Left forelimb (tissue), 1 donor: Measurements from ENCODE around the gene ALDH1B1.

Experiments used
- DNase-seq: peaks from one replicate; pipeline ENCODE4 v3.0.0-alpha.2; 2018; ENCODE audit warnings: low spot score

Gene ALDH1B1

DNA sequence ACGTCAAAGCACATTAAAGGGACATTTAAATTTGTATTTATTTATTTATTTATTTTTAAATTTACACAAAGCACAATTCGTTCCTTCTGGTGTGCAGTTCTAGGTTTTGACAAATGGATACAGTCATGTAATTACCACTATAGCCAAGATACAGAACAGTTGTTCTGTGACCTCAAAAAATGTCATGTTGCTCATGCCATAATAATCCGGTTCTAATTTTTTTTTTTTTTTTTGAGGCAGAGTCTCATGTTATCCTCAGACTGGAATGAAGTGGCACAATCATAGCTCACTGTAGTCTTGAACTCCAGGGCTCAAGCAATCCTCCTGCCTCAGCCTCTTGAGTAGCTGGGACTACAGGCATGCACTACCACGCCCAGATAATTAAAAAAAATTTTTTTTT is 24.0 kb downstream of the ALDH1B1 start:
- no peak for DNase-seq

DNA sequence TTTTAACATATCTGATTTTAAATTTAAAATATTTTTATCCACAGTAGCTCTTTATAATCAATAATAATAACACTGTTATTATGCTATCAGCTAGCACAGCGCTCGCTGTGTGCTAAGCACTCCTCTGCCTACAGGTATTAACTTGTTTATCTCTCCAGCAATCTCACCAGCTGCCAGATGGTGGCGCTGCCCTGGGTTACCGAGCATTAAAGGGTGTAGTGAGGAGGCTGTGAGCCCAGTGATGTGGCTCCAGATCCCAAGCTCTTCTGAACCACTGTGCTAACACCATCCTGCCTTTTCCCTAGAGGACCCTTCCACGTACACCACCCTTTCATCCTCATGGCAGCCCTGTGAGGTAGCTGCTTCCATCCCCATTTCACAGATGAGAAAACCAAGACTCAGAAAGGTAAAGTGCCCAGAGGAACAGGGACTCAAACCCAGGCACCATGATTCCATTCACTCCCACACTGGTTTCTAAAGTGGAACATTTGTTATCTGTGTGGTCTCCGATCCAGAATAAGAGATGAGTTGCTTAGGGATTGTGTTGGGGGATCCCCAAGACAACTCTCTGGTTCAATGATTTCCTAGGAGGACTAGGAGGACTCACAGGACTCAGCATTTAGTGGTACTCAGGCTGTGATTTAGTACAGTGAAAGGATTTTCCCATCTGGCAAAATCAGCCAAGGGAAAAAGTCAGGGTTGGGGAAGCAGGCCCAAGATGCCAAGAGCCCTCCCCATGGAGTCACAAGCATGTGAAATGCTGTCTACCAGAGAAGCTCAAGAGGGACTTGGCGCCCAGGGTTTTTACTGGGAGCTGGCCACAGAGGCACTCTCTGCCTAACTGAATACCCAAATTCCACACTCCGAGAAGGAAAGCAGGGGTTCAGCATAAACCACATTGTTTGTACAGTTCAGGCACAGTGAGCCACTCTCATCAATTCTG is 24.8 kb downstream of the ALDH1B1 start:
- no peak for DNase-seq

DNA sequence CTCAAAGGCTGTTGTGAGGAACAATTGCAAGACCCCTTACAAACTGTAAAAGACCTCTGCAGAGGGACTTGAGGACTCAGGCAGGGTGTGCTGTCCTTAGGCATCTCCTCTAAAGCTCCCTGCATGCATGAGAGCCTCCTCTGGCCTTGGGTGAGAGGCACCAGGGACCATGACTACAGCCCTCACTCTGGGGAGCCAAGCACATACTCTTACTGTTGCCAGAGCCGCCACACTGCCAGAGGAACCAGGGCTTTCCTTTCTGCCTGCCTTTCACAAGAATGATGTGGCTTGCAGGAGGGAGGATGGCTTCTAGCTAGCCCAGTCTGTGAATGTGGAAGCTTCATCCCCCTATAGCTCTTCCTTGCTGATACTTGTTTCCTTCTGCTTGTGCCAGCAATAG is 25.9 kb downstream of the ALDH1B1 start:
- DNase-seq: no peak

DNA sequence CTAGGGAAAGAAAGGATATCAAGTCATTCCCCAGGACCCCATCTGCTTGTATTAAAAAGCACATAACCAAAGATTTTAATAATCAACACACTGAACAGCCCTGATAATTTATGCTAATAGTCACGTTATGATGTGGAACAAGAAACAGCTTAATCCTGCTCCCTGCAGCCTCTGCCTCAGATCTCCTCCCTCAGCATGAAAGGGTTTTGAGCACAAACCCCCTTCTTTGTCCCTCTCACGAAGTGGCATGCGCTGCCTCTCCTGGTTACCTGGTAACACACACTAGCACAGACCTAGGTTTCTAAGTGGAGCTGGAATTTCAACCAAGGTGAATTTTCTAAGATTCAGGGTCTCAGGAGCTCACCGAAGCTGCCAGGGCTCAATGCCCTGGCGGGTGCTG is 26.7 kb downstream of the ALDH1B1 start:
- no peak for DNase-seq

DNA sequence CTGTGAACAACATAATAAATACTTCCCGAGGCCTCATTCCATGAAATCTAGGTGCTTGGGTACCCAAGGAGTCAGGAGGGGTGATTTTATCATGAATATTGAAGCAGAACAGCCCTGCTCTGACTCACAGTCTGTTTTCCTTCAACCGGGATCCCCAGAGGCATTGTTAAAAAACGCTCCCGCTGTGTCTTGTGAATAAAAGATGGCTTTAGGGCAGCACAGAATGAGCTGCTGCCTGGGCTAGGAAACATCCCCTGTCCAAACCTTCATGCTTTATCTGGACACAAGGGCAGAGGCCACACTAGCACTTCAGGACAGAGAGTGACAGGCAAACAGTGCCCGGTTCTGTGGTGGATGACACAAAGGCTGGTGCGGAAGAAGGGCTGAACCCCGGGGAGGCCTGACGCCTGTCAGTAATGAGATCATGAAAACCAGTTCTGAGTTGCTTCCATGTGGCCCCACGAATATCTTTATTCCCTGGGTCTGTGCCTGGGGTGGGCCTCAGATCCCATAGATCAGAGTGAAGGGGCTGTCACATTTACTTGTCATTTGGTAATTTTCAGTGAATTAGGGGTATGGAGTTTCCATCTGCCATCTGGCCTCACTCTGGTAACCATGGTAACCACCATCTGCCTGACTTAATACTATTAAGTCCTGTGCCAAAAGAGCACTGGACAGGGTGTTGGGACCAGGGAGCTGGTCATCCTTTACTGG is 29.2 kb downstream of the ALDH1B1 start:
- DNase-seq: no peak

DNA sequence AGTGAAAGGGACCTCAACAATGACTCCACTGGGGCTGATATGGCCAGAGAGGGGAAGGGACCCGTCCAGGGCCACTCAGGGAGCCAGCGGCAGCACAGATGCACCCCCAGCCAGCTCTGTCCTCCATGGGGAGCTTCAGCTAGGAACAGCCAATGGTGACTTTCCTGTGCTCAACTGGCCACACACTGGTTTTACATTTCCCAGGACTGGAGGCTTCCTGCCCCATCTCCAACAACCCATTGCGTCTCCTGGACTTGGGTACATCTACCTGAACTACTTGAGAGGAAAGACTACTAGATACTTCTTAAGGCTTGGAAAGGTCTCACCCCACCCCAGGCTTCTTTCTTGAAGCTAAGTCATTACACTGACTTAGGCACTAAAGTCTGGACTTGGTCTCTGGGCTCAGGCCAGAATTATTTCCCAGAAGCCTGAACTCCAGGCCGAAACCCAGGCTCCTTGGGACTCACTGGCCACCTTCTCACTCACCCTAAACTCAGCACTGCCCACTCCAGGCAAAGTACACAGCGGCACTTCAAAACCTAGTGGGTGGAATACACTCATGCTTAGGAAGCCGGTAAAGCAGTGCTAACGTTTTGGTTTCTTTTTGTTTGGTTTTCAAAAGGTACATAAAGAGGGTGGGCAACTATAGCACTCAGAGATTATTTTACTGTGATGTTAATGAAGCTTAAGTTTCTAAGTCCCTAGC is 30.2 kb downstream of the ALDH1B1 start:
- DNase-seq: no peak

DNA sequence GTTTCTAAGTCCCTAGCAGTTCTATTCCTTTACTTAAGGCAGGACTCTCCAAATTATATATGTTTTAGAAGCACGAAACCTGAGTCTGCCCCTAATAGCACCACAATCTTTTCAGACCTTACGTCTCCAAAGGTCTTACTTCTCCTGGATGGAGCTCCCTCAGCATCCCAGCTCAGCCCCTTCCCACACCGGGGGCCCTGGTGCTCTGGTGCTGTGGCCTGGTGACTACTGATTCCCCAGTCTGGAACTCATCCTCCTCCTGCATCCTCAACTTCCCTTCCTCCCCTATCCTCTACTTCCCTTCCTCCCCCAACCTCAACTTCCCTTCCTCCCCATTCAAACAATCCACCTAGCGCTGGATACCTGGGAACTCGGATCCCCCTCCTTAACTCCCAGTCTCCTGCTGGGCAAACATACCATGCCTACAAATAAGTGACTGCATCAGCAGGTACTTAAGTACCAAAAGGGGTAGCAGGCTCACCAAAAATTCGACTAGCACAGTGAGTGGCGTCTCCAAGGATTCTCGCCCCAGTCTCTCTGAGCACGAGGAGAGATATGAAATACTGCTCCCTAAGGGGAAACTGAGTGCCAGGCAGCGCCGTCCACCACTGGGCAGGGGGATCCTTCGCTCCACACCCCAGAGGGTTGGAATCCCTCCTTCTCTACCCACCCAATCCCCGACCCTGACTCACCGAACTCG is 30.9 kb downstream of the ALDH1B1 start:
- DNase-seq: no peak

DNA sequence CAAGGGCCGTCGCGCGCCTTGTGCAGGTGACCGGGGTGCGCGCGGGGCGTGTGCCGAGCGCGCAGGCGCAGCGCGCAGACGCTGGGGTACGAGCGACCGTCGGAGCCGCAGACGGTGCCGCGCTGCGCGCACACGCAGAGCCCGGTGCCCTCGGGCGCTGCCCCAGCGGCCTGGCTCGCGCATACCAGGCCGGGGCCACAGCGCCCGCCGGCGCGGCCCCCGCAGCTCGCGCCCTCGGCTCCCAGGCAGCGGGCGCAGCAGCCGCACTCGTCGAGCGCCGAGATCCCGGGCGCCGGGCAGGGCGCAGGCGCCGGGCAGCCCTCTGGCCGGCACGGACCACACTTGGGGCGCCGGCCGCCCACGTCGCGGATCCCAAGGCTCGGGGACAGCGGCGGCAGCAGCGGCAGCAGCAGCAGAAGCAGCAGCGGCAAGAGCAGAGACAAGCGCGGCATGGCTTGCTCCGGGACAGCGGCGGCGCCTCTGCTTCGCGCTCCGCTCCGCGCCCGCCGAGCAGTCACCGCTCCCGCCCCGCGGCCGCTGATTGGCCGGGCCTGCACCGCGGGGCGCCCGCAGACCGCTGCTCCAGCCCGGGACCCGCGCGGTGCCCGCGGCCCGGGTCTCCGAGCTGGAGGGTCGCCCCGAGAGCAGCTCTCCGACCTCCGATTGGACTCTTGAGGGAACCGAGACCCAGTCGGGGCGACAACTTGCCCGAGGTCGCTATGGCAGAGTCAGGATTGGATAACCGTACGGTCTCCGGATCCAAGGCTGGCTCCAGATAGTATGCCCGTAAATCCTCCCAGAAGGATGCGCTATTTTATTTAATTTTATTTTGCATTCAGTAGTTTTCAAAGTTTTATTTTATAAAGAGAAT is 31.7 kb downstream of the ALDH1B1 start, which contains the start of gene IGFBPL1:
Gene IGFBPL1, minus strand, starts transcription at position 482 of the 871 bp plus-strand sequence. Its CDS starts 30 bp downstream, at position 452.
- DNase-seq: no peak

DNA sequence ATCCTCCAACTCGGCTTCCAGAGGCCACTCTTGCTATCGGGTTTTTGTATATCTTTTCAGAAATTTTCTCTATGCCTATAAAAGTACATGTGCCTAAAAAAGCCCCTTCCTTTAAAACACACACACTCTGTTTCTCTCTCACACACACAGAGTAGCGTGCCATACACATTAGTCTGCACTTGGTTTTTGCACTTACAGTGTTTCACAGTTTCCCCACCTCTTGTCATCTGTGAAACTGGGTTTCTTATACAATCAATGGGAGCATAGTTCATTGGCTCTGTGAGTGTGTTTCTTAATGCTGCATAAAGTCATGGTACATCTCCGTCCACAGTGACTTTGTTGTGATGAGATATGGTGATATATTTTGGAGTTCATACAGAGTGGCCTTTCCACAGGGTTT is 32.4 kb downstream of the ALDH1B1 start:
- DNase-seq: no peak

DNA sequence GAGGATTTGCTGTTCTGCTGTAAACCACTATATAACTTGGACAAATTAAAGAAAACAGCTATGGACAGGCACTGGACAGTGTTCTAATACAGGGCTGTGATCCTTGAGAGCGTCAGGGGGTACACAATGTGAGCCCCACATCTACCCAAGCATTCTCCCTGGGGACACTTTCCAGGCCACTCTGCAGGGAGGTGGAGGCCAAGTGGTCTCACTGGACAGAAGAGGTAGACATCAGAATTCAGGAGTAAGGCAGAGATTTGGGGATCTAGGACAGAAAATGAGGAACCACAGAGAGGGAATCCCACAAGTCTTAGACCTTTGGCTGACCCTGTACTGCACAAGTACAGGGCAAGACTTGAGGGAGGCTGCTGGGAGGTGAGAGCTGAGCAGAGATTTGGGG is 35.6 kb downstream of the ALDH1B1 start:
- DNase-seq: no peak

DNA sequence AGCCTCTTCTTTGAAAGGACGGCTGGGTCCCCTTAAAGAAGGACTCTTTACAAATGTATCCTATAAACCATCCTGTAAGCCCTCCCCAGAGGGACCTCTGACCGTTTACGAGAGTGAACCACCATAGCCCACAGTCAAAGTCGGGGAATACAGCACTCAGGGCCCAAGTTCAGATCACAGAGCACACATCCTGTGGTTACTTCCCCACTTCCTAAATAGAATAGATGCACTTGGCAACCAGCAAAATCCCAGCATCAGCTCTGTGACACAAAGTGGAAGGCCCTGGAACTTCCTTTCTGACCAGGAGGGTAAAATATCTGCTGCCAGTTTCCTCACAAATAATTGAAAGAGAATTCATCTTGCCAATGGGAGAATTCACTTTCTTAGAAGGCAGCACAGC is 38.6 kb downstream of the ALDH1B1 start:
- no peak for DNase-seq

DNA sequence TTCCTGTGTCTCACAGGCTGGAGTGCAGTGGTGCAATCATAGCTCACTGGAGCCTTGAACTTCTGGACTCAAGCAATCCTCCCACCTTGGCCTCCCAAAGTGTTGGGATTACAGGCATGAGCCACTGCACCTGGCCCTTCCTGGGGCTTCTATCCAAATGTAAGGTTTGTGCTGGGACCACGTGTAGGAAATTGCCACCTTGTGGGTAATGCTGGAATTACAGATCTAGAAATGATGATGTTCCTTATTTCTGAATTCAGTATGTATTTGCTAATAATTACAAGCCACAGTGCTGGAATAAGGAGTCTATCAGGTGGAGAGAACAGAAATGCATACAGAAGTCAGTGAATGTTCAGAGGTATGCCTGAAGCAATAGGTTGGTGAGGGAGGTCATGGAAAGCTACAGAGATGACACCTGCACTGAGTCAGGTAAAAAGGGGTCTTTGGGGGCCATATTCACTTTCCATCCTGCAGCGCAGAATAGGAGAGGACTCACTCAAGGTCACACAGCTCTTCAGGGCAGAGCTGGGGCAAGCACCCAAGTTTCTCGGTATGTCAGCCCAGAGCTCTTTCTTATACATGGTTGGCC is 40.5 kb downstream of the ALDH1B1 start:
- DNase-seq: no peak

DNA sequence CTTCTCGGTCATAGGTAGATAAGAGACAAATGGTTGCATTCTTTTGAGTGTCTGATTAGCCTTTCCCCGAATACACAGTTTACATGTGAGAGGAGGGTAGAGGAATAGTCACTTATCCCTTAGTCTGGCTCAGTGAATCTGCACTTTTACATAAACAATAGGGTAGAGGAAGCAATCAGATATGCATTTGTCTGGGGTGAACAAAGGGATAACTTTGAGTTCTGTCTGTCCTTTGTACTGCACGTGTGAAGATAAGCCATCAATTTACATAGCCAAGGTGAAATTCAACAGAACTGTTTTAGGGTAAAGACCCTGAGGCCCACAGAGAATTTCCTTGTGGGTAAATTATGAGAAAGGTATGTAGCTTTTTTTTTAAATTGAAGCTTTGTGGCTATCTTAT is 41.9 kb downstream of the ALDH1B1 start:
- no peak for DNase-seq

DNA sequence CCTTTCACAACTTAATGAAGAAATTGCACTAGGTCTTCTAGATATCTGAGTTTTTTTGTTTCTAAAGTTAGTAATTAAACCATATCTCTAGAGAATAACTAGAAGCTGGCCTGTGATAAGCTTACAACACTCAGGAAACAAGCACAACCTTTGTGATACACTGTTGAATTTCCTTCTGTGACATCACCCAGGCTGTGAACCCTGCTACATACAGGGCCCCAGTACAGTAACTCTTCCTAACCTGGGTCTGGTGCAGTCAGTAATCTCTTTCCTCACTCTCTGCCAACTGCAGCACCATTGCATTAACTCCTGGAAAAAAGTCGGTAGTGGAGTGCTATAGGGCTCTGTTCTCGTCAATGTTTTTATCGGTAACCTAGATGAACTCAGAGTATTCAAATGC is 42.4 kb downstream of the ALDH1B1 start:
- no peak for DNase-seq

DNA sequence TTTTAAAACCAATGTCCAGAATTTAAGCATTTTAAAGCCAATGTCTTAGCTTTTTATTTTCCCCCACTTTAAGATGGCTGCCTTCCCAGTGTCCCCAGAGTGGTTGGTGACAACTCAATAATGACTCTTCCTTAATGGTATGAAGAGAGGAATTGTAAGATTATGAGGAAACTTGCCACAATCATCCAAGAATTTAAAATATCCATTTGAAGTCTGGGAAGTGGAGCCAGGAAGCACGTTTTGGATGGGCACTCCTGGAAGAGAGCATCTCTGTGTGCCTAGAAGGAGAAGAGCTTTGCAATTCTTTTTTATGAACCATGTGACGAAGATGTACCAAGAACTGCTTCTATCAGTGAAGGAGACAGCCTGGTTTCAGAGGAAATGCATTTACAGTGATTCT is 43.0 kb downstream of the ALDH1B1 start:
- DNase-seq: no peak

DNA sequence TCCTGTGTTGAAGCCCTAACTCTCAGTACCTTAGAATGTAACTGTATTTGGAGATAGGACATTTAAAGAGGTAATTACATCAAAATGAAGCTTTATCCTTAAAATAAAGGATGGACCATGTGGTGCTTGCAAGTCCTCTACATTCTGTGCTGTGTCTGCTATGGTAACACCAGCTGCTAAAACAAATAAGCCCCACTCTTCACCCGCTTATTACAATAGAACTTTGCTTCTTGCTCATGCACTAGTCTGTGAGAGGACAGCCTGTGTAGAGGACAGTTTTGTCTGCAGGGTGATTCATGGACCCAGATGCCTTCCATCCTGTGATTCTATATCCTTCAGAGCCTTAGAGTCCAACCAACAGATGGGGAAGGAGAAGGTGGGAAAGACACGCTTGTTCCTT is 44.2 kb downstream of the ALDH1B1 start:
- DNase-seq: peak; percentile 20

DNA sequence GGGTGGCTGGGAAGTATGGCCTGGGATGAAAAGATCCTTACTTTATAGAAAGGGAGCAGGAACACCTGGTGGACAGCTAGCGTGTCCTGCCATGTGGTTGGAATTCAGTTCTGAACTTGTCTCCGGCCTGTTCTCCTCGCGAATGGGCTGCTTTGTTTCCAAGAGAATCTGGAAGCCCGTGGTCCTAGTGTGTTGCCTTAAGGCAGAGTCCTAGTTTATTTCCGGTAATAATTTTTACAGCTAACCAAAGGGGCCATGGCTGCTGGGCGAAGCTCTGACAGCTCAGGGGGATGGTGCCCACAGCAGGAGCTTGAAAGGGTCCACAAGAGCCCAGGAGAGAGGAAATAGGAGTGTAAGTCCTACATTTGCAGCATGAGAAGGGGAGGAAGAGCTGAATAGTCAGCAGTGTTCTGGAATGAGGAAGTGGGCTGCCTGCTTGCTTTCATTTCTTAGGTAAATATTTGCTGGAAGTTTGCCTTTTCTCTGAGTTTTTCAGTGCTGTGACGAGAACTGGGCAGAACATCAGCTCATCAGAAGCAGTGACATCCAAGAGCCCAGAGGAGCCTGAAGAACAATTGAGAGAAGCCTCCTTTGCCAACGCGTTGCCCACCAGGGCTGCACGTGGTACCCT is 44.8 kb downstream of the ALDH1B1 start:
- DNase-seq: no peak

DNA sequence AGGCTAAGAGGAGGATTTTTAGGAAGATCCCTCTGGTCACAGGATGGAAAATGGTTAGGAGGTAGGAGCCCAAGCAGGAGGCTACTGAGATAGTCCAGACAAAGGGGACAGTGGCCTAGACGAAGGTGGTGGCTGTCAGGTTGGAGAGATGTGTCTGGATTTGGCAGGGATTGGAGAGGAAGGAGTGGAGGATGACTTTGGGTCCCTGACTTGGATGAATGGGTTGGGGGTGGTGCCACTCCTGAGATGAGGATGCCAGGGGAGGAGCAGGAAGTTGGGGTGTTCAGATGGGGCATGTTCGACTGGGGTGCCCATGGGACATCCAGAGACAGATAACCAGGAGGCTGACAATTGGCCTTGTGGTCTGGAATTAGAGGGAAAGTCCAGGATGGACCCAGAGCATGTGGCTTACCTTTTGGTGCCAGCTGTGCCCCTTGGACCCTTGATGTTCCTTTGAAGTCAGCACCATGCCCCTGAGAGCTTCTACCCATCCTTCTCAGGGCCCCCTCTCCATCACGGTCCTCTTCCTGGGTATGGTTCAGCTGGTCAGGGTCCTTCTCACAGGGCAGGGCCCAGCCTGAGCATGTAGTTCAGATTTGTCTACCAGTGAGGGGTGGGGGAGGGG is 46.9 kb downstream of the ALDH1B1 start:
- DNase-seq: no peak

DNA sequence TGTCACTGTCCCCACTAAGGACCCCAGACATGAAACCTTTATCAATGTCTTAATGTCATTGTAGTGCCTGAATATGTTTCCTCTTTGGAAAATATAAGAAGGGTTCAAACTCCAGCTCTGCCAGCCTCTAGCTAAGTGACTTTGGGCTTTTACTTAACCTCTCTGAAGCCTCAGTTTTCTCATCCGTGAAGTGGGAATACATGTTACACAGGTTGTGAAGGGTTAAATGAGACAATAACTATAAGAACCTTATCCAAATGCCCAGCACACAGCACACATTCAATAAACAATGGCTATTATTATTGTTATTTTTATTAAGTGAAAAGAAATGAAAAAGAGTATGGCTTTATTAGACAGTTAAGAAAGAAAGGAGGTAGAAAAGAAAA is 47.4 kb downstream of the ALDH1B1 start:
- no peak for DNase-seq

DNA sequence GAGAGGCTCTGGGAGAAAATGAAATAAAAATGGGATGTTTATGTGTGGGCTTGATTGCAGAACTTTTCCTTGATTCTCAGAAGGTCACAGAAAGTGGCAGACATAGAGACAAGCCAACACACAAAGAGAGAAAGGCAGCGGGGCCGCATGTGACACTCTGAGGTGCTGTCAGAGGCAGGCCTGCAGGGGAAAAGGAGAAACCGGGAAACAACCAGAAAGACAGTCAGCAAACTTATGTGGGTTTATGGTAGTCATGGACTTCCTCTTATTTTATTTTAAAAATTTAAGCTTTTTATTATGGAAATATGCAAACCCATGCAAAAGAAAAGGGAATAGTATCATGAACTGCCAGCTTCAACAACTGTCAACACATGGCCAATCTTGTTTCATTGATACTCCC is 48.0 kb downstream of the ALDH1B1 start:
- DNase-seq: no peak
